GM18520 (cell line): Measurements from ENCODE around the gene TOMM20L.
"Not testable (repeated sequence)": the region's sequence is repeated elsewhere in the genome, so short reads cannot be mapped to it uniquely, and the experiment has no call there.

Experiments used
- ATAC-seq: cut with Tn5 transposase; IDR thresholded peaks from one replicate; pipeline ENCODE4 v1.9.1; 2021; ENCODE audit not compliant: unreplicated experiment

Gene TOMM20L

GRCh38 chr14:58395812-58396788, at the start of gene TOMM20L:
TOMM20L (plus strand) TSS chr14:58395930; CDS start chr14:58395958, 28 bp downstream.
- ATAC-seq = peak; percentile 82

DNA sequence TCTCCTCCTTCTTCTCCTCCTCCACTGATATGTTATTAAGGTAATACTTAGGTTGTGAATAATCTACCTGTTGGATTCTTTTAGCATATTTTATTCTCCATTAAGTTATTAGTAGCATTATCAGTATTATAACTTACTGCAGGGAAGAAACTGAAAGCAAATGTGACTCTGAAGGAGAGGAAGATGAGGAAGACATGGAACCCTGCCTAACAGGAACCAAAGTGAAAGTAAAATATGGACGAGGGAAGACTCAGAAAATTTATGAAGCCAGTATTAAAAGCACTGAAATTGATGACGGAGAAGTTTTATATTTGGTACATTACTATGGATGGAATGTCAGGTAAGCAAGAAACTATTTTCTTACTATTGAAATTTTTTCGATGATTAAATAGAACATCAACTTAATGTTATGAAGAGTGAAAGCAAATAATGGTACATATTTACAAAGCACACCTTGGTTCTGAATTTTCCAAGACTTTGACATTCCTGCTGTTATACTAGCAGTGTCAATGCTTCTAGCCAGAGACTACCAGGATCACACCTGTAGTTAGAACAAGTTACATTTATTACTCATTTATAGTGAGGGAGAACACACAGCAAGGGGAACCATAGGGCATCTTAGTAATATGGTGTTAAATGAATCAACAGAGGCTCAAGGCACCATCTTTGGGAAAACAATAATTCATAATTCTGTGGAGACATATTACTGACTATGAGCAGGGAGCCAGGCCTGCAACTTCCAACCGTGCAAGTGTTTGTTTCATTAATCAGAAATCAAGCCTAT, 42.0 kb upstream of the TOMM20L start:
- ATAC-seq = no peak

GRCh38 chr14:58354808-58355207, 40.9 kb upstream of the TOMM20L start:
- no peak for ATAC-seq

DNA sequence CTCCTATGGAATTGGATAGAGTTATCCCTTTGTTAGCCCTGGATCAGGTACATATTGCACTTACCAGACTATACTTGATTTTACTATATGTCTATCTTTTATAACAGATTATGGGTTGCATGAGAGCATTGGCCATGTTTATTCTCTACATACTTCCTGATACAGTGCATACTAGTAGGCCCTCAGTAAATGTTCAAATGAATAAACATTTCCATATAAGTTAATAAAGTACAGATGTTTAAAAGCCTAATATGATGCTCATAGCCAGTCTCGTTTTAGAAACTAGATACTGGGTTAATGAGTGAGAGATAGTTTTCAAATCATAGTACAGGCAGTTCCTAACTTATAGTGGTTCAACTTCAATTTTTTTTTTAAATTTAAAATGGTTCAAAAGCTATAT, 39.5 kb upstream of the TOMM20L start:
- ATAC-seq = no peak

DNA sequence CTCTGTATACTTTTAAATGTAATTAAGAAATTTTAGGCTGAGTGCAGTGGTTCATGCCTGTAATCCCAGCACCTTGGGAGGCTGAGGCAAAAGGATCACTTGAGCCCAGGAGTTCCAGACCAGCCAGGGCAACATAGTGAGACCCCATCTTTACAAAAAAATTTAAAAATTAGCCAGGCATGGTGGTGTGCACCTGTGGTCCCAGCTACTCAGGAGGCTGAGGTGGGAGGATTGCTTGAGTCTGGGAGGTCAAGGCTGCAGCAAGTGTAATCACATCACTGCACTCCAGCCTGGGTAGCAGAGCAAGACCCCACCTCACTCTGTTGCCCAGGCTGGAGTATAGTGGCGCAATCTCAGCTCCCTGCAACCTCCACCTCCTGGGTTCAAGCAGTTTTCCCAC, 33.5 kb upstream of the TOMM20L start:
- not testable (repeated sequence) for ATAC-seq

- no peak for ATAC-seq
Observed at GRCh38 chr14:58362798-58363412, 32.8 kb upstream of the TOMM20L start.

GRCh38 chr14:58364316-58364715, 31.4 kb upstream of the TOMM20L start:
- no peak for ATAC-seq

- ATAC-seq = no peak
Observed at GRCh38 chr14:58367296-58367695, 28.4 kb upstream of the TOMM20L start.

DNA sequence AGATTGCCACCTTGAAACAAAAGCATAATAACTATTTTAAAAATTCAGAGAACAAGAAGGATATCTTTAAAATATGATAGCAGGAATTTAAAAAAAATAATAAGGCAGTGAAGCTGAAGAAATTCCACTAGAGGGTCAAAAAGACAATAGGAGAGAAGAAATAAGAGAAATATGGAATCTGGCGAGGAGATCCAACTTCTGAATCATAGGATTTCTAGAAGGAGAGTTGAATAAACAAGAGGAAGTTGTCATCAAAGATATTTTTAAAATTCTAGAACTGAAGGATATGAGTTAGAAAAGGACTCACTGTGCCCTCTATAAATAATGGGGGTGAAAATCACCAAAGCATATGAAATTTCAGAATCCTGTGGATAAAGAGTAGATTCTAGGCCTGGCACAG, 26.8 kb upstream of the TOMM20L start:
- ATAC-seq = no peak

DNA sequence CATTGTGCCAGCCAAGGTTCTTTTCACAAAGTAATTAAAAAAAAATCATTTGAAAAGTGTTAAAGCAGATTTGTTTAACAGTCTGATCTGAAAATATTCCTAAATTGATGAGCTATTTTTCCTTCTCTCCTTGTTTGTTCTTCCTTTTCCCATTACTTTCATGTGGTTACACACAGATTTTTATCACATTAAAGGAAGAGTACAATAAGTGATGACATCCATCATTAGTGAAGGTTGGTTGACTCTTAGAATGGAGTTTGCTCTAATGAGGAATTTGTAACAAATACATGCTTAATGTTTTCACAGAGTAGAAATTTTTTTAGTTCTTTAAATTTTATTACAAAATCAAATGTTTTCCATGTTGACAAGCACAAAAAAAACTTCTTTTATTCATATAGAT, 18.9 kb upstream of the TOMM20L start:
- ATAC-seq = no peak

DNA sequence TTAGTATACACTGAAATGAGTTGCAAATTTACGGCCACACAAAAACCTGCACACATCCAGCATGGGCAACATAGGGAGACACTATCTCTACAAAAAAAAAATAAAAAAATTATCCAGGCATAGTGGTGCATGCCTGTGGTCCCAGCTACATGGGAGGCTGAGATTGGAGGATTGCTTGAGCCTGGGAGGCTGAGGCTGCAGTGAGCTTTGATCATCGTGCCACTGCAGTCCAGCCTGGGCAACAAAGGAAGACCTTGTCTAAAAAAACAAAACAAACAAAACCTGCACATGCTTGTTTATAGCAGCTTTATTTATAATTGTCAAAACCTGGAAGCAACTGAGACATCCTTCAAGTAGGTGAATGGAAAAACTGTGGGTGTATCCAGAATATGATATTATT, 4.9 kb upstream of the TOMM20L start:
- no peak for ATAC-seq

- no peak for ATAC-seq
Observed at GRCh38 chr14:58395562-58395811, 243 bp upstream of the TOMM20L start.

GRCh38 chr14:58397156-58397555, 1.4 kb downstream of the TOMM20L start:
- no peak for ATAC-seq

- ATAC-seq = no peak
Observed at GRCh38 chr14:58398495-58398894, 2.8 kb downstream of the TOMM20L start.

- ATAC-seq = no peak
Observed at GRCh38 chr14:58398895-58399294, 3.2 kb downstream of the TOMM20L start.

- ATAC-seq = no peak
Observed at GRCh38 chr14:58401587-58401986, 5.9 kb downstream of the TOMM20L start.

- ATAC-seq = no peak
Observed at GRCh38 chr14:58408681-58409215, 13.0 kb downstream of the TOMM20L start.

GRCh38 chr14:58414845-58415244, 19.1 kb downstream of the TOMM20L start:
- ATAC-seq = no peak

DNA sequence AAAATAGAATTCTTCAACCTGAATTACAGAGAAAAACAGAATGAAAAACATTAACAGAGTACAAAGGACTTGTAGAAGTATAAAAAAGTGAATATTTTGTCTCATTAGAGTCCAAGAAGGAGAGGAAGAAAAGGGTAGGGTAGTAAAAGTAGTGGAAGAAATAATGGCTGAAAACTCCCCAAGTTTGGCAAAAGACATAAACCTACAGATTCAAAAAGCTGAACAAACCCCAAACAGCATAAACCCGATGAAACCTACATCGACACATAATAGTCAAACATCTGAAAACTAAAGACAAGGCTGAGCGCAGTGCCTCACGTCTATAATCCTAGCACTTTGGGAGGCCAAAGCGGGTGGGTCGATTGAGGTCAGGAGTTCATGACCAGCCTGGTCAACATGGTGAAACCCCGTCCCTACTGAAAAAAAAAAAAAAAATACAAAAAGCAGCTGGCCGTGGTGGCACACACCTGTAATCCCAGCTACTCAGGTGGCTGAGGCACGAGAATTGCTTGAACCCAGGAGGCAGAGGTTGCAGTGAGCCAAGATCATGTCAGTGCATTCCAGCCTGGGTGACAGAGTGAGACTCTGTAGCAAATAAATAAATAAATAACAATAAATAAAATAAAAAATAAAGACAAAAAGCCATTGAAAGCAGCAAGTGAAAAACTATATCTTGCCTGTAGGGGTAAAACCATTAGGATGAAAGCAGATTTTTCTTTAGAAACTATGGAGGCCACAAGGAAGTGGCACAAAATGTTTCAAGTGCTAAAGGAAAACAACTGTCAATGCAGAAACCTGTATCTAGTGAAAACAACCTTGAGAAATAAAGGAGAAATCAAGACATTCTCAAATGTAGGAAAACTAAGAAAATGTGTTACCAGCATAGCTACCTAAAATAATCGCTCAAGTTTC, 20.2 kb downstream of the TOMM20L start:
- no peak for ATAC-seq

GRCh38 chr14:58416934-58417333, 21.2 kb downstream of the TOMM20L start:
- not testable (repeated sequence) for ATAC-seq
